HG02943 (cell line): Measurements from ENCODE around the gene MVB12A.

ENCODE experiments used
- ATAC-seq: cut with Tn5 transposase; IDR thresholded peaks from one replicate; pipeline ENCODE4 v1.9.1; 2021; ENCODE audit warnings: mild to moderate bottlenecking, low read depth, moderate library complexity; ENCODE audit not compliant: unreplicated experiment

The MVB12A gene

GRCh38 chr19:17404621-17405249 is 15.1 kb upstream of the MVB12A start:
- ATAC-seq: no peak

GRCh38 chr19:17405250-17406045 is 14.4 kb upstream of the MVB12A start, which contains the start of gene BST2:
BST2 (minus strand) TSS chr19:17405630; CDS start chr19:17405575, 55 bp downstream.
- peak; percentile 67 for ATAC-seq

GRCh38 chr19:17406046-17406886 is 13.6 kb upstream of the MVB12A start:
- no peak for ATAC-seq

- no peak for ATAC-seq
Observed at GRCh38 chr19:17406887-17407196, 13.0 kb upstream of the MVB12A start.

- ATAC-seq: no peak
Observed at GRCh38 chr19:17409990-17410389, 9.9 kb upstream of the MVB12A start.

- no peak for ATAC-seq
Observed at GRCh38 chr19:17411801-17412200, 8.0 kb upstream of the MVB12A start.

GRCh38 chr19:17414097-17414496 is 5.8 kb upstream of the MVB12A start:
- ATAC-seq: no peak

- no peak for ATAC-seq
Observed at GRCh38 chr19:17415121-17415520, 4.7 kb upstream of the MVB12A start.

GRCh38 chr19:17418710-17419109 is 1.1 kb upstream of the MVB12A start:
- no peak for ATAC-seq

- no peak for ATAC-seq
Observed at GRCh38 chr19:17419154-17419620, 660 bp upstream of the MVB12A start.

- ATAC-seq: no peak
Observed at GRCh38 chr19:17420475-17420924, 653 bp downstream of the MVB12A start.

- ATAC-seq: no peak
Observed at GRCh38 chr19:17421942-17422341, 2.1 kb downstream of the MVB12A start.

- ATAC-seq: no peak
Observed at GRCh38 chr19:17423429-17424208, 3.8 kb downstream of the MVB12A start.

- ATAC-seq: no peak
Observed at GRCh38 chr19:17424743-17425365, 5.0 kb downstream of the MVB12A start.

GRCh38 chr19:17429641-17430113 is 9.8 kb downstream of the MVB12A start:
- no peak for ATAC-seq

- no peak for ATAC-seq
Observed at GRCh38 chr19:17431417-17431816, 11.6 kb downstream of the MVB12A start.

- no peak for ATAC-seq
Observed at GRCh38 chr19:17435218-17435617, 15.4 kb downstream of the MVB12A start.

GRCh38 chr19:17436094-17436873 is 16.4 kb downstream of the MVB12A start:
- ATAC-seq: no peak

GRCh38 chr19:17436874-17437267 is 17.0 kb downstream of the MVB12A start:
- ATAC-seq: no peak
